SU-DHL-6 (cell line): ENCODE measurements around the gene BCLAF1.

Source experiments
- EZH2phosphoT487 ChIP-seq: fragments of 200-600 bp; sonication (generic), shearing (Covaris generic); conservative IDR thresholded peaks from 2 replicates; pipeline ENCODE4 v1.6.1; 2018; ENCODE audit warnings: mild to moderate bottlenecking, antibody characterized with exemption, low read length, moderate library complexity, mixed read lengths
- TF ChIP-seq, protein P1 (sequence below): fragments of 200-600 bp; sonication (generic); IDR thresholded peaks from one replicate; pipeline ENCODE4 v1.5.1; 2017; ENCODE audit warnings: antibody characterized with exemption, mild to moderate bottlenecking, low read length, moderate library complexity; ENCODE audit not compliant: insufficient read depth, poor library complexity, severe bottlenecking

DNA sequence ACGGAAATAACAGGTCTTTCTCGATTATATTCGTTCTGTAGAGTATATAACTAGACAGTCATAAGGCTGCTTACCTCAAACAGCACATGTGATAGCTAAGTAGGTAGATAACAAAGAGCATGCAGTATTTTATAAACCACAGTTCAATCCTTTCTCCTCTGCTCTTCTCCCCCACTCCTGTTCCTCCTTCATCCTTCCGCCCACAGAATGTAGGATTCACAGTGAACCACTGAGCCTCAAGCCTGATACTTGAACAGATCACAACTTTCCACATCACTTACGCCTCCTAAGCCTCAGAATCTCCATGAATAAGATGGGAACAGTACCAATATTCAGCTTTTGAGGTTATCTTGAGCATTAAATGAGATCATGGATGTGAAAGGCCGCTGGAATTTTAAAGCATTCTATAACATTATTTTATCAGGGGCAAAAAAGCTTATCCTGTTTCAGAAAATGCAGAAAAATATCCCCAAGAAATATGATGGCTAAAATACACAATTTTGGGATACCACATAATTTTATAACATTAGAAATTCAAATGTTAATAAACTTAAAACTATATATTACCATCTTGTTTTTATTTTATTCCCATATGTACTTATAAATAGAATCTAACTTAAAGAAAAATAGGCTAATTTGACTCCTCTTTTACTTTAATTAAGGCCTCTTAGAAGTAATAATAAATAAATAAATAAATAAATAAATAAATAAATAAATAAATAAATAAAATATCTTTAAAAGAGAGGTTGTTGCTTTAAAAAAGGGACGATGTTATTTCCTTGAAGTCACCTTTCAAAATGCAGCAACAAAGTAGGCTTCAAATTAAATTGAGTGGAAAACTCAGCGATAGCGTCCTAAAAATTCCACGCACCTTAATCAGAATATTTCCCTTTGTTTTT, 72.9 kb downstream of the BCLAF1 start:
- TF ChIP-seq, protein P1, sequence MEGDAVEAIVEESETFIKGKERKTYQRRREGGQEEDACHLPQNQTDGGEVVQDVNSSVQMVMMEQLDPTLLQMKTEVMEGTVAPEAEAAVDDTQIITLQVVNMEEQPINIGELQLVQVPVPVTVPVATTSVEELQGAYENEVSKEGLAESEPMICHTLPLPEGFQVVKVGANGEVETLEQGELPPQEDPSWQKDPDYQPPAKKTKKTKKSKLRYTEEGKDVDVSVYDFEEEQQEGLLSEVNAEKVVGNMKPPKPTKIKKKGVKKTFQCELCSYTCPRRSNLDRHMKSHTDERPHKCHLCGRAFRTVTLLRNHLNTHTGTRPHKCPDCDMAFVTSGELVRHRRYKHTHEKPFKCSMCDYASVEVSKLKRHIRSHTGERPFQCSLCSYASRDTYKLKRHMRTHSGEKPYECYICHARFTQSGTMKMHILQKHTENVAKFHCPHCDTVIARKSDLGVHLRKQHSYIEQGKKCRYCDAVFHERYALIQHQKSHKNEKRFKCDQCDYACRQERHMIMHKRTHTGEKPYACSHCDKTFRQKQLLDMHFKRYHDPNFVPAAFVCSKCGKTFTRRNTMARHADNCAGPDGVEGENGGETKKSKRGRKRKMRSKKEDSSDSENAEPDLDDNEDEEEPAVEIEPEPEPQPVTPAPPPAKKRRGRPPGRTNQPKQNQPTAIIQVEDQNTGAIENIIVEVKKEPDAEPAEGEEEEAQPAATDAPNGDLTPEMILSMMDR, result no peak
- no peak for TF ChIP-seq EZH2phosphoT487
